ENCODE measurements around the gene TEC. TPM values are rescaled to one million over a fixed set of nuclear protein-coding genes. Genes with fewer than 3 reads are reported as not detected.

The TEC gene
- total and polyA plus RNA-seq, 8 donors: 0.81 to 7.0 (median 2.0) TPM

GRCh38 chr4:48255959-48256342 is 13.7 kb downstream of the TEC start:
- TF ChIP-seq EP300 (IDR thresholded peaks at IDR 0.05): no peak
- no peak for TF ChIP-seq POLR2AphosphoS5 (IDR thresholded peaks at IDR 0.05)
- TF ChIP-seq CTCF (IDR thresholded peaks at IDR 0.05): no peak
- DNase-seq: no peak
- Histone ChIP-seq H3K4me1 (peaks cover 0 to 13% (median 10%) of the 10 kb centered on the region in 4 donors), H3K36me3 (no peaks in the 10 kb centered on the region), H3K27ac (no peak overlapping the region), H3K4me3 (no peak overlapping the region), H3K27me3 (no peaks in the 10 kb centered on the region), H3K9me3 (no peaks in the 10 kb centered on the region)
- 90 to 100% (median 96%) methylated on average over 2 to 4 of the region's 4 CpGs for WGBS, 5 donors
- intact Hi-C loops (cut with DNase I; ENCODE audit: low total_unique reads): no loop called here

- Histone ChIP-seq H3K36me3 (no peaks in the 10 kb centered on the region), H3K27me3 (no peaks in the 10 kb centered on the region), H3K27ac (no peak overlapping the region), H3K4me1 (peaks cover 0 to 13% (median 10%) of the 10 kb centered on the region in 4 donors), H3K4me3 (no peak overlapping the region), H3K9me3 (no peaks in the 10 kb centered on the region)
- intact Hi-C loops (cut with DNase I; ENCODE audit: low total_unique reads): no loop called here
- TF ChIP-seq EP300 (IDR thresholded peaks at IDR 0.05) (no peak), POLR2A (IDR thresholded peaks at IDR 0.05) (no peak), POLR2AphosphoS5 (IDR thresholded peaks at IDR 0.05) (no peak), CTCF (IDR thresholded peaks at IDR 0.05) (no peak)
- WGBS, 5 donors: 71 to 85% (median 82%) methylated on average over 6 of the region's 6 CpGs
- peak in 1 of 2 donors; percentile 13 for DNase-seq
Observed at GRCh38 chr4:48255072-48255958, 14.3 kb downstream of the TEC start.

GRCh38 chr4:48254381-48255071 is 15.1 kb downstream of the TEC start:
- Histone ChIP-seq H3K36me3 (no peaks in the 10 kb centered on the region), H3K27ac (no peak overlapping the region), H3K4me3 (no peak overlapping the region), H3K9me3 (no peaks in the 10 kb centered on the region), H3K4me1 (peaks cover 0 to 13% (median 10%) of the 10 kb centered on the region in 4 donors), H3K27me3 (no peaks in the 10 kb centered on the region)
- intact Hi-C loops (cut with DNase I; ENCODE audit: low total_unique reads): no loop called here
- peak; percentile 31 to 70 for DNase-seq
- WGBS, 5 donors: 48 to 59% (median 55%) methylated on average over 6 of the region's 6 CpGs
- TF ChIP-seq POLR2AphosphoS5 (IDR thresholded peaks at IDR 0.05) (no peak), POLR2A (IDR thresholded peaks at IDR 0.05) (no peak), EP300 (IDR thresholded peaks at IDR 0.05) (no peak), CTCF (IDR thresholded peaks at IDR 0.05) (no peak)

GRCh38 chr4:48252313-48252712 is 17.3 kb downstream of the TEC start:
- Histone ChIP-seq H3K4me1 (peaks cover 0 to 13% (median 10%) of the 10 kb centered on the region in 4 donors), H3K27me3 (no peaks in the 10 kb centered on the region), H3K9me3 (no peaks in the 10 kb centered on the region), H3K27ac (no peak overlapping the region), H3K4me3 (no peak overlapping the region), H3K36me3 (no peaks in the 10 kb centered on the region)
- no peak for DNase-seq
- TF ChIP-seq POLR2AphosphoS5 (IDR thresholded peaks at IDR 0.05): no peak
- TF ChIP-seq POLR2A (IDR thresholded peaks at IDR 0.05): no peak
- TF ChIP-seq CTCF (IDR thresholded peaks at IDR 0.05): no peak
- no peak for TF ChIP-seq EP300 (IDR thresholded peaks at IDR 0.05)
- intact Hi-C loops (cut with DNase I; ENCODE audit: low total_unique reads): no loop called here
